IMR-90 (cell line): ENCODE measurements around the gene SELENOV. TPM values are rescaled to one million over a fixed set of nuclear protein-coding genes. Genes with fewer than 3 reads are reported as not detected.

Source experiments
- ATAC-seq: fragments of 200-7000 bp; cut with Tn5 transposase; 2 replicates; pipeline ENCODE4 v1.9.1; 2020; ENCODE audit warnings: low read depth, mild to moderate bottlenecking, moderate library complexity
- BruUV-seq: library from RNA; stranded (reverse); fragments of 400-500 nt; replicated peaks from 2 replicates; lab custom pipeline; 2021; lab: Mats Ljungman, UMichigan
- CTCF ChIA-PET: fragments of 300-600 bp; formaldehyde crosslinking; extraction: SDS; loops from one replicate; lab custom pipeline; 2021; ENCODE audit warnings: antibody characterized with exemption; lab: Yijun Ruan, JAX
- POLR2A ChIA-PET: fragments of 300-600 bp; sonication (Branson Sonifier 250); formaldehyde crosslinking; loops from one replicate; lab custom pipeline; 2022; ENCODE audit warnings: antibody characterized with exemption; ENCODE audit not compliant: unreplicated experiment; lab: Charles Lee
- DNase-seq: peaks from one replicate; pipeline ENCODE4 v3.0.0; 2013
- H2AFZ ChIP-seq: replicated peaks from 2 replicates; pipeline ENCODE3; 2013; ENCODE audit warnings: low read length, mild to moderate bottlenecking; ENCODE audit not compliant: poor library complexity
- H2AK5ac ChIP-seq: 2 replicates; pipeline ENCODE4 v1.6.1; 2013; ENCODE audit warnings: low read depth, low read length, inconsistent platforms
- H2AK9ac ChIP-seq: replicated peaks from 2 replicates; pipeline ENCODE3; 2013; ENCODE audit warnings: mild to moderate bottlenecking, low read depth, low read length, moderate library complexity; ENCODE audit not compliant: poor library complexity
- H2BK120ac ChIP-seq: 2 replicates; pipeline ENCODE4 v1.6.1; 2013; ENCODE audit warnings: low read depth, low read length, inconsistent platforms
- H2BK15ac ChIP-seq: 3 replicates; pipeline ENCODE4 v1.6.1; 2013; ENCODE audit warnings: low read depth, low read length, inconsistent platforms
- H2BK20ac ChIP-seq: 2 replicates; pipeline ENCODE4 v1.6.1; 2013; ENCODE audit warnings: low read depth, mild to moderate bottlenecking, inconsistent platforms, low read length, moderate library complexity
- H2BK5ac ChIP-seq: 2 replicates; pipeline ENCODE4 v1.6.1; 2013; ENCODE audit warnings: mild to moderate bottlenecking, low read depth, low read length, inconsistent platforms; ENCODE audit not compliant: poor library complexity, severe bottlenecking
- H3K14ac ChIP-seq: replicated peaks from 2 replicates; pipeline ENCODE4 v1.6.1; 2013; ENCODE audit warnings: low read depth, low read length, inconsistent platforms
- H3K18ac ChIP-seq: 2 replicates; pipeline ENCODE4 v1.6.1; 2013; ENCODE audit warnings: low read depth, low read length, control low read depth
- H3K23ac ChIP-seq: 2 replicates; pipeline ENCODE4 v1.6.1; 2013; ENCODE audit warnings: low read depth, low read length, inconsistent platforms
- H3K27ac ChIP-seq: 2 replicates; pipeline ENCODE4 v1.5.1; 2013; ENCODE audit warnings: mild to moderate bottlenecking, control low read depth, low read length; ENCODE audit not compliant: insufficient read depth
- H3K27me3 ChIP-seq: 2 replicates; pipeline ENCODE4 v1.6.1; 2013; ENCODE audit warnings: low read length; ENCODE audit not compliant: control insufficient read depth, insufficient read depth
- H3K36me3 ChIP-seq: 2 replicates; pipeline ENCODE4 v1.6.1; 2013; ENCODE audit warnings: low read length, mixed read lengths; ENCODE audit not compliant: control insufficient read depth, insufficient read depth
- H3K4ac ChIP-seq: 2 replicates; pipeline ENCODE4 v1.6.1; 2013; ENCODE audit warnings: low read depth, low read length, inconsistent platforms
- H3K4me1 ChIP-seq: 2 replicates; pipeline ENCODE4 v1.6.1; 2013; ENCODE audit warnings: low read length, mixed read lengths; ENCODE audit not compliant: control insufficient read depth, insufficient read depth
- H3K4me2 ChIP-seq: 2 replicates; pipeline ENCODE4 v1.6.1; 2013; ENCODE audit warnings: low read depth, mild to moderate bottlenecking, control low read depth, low read length, moderate library complexity
- H3K4me3 ChIP-seq: 2 replicates; pipeline ENCODE4 v1.5.1; 2013; ENCODE audit warnings: low read depth, mild to moderate bottlenecking, control low read depth, low read length, moderate library complexity; ENCODE audit not compliant: insufficient read depth
- H3K56ac ChIP-seq: 2 replicates; pipeline ENCODE4 v1.6.1; 2013; ENCODE audit warnings: low read length, inconsistent platforms; ENCODE audit not compliant: insufficient read depth; ENCODE audit errors: extremely low read depth
- H3K79me1 ChIP-seq, 2 experiments: 2 replicates each; pipeline ENCODE4 v1.6.1; 2013; ENCODE audit warnings: low read length in 2 of 2, inconsistent platforms in 1 of 2, low read depth in 1 of 2
- H3K9ac ChIP-seq: 2 replicates; pipeline ENCODE4 v1.6.1; 2013; ENCODE audit warnings: low read depth, low read length, control low read depth
- H3K9me1 ChIP-seq: 2 replicates; pipeline ENCODE4 v1.6.1; 2013; ENCODE audit warnings: low read length, inconsistent platforms; ENCODE audit not compliant: insufficient read depth
- H3K9me3 ChIP-seq: 2 replicates; pipeline ENCODE4 v1.6.1; 2013; ENCODE audit warnings: low read length; ENCODE audit not compliant: control insufficient read depth, insufficient read depth
- H4K20me1 ChIP-seq: 2 replicates; pipeline ENCODE4 v1.6.1; 2013; ENCODE audit warnings: low read length, inconsistent platforms; ENCODE audit not compliant: insufficient read depth
- H4K5ac ChIP-seq: 2 replicates; pipeline ENCODE4 v1.6.1; 2013; ENCODE audit warnings: mild to moderate bottlenecking, low read depth, low read length, control low read depth
- H4K8ac ChIP-seq, 2 experiments: 2 replicates each; pipeline ENCODE4 v1.6.1; 2013; ENCODE audit warnings: low read depth in 2 of 2, low read length in 2 of 2, control low read depth in 1 of 2, inconsistent platforms in 1 of 2
- H4K91ac ChIP-seq: 2 replicates; pipeline ENCODE4 v1.6.1; 2013; ENCODE audit warnings: low read depth, low read length, inconsistent platforms; ENCODE audit not compliant: insufficient read depth
- BHLHE40 ChIP-seq: fragments of 150-350 bp; IDR thresholded peaks from 2 replicates; pipeline ENCODE4 v1.6.1; 2016; ENCODE audit warnings: mild to moderate bottlenecking, low read depth, low read length
- CHD1 ChIP-seq: IDR thresholded peaks from 2 replicates; pipeline ENCODE4 v1.6.1; 2012; ENCODE audit warnings: low read depth, low read length, improper control_type of control experiment
- FOS ChIP-seq: fragments of 150-350 bp; IDR thresholded peaks from 2 replicates; pipeline ENCODE4 v1.6.1; 2016; ENCODE audit warnings: low read depth, low read length
- NFE2L2 ChIP-seq: fragments of 150-350 bp; IDR thresholded peaks from 2 replicates; pipeline ENCODE4 v1.6.1; 2016; ENCODE audit warnings: low read depth, mild to moderate bottlenecking, low read length
- WGBS, 2 experiments: methylation state at CpG; one replicate each; pipeline versions ENCODE4 v1.1.5 to v1.1.7; 2013; ENCODE audit warnings: missing lambda C conversion rate in 2 of 2; ENCODE audit not compliant: insufficient read length in 1 of 2; ENCODE audit errors: extremely low coverage in 2 of 2; 5-methylcytosine and 5-hydroxymethylcytosine counted together
- dilution Hi-C: fragments of 300-500 bp; cut with HindIII; formaldehyde crosslinking; loops from one replicate; pipeline ENCODE4 v1.14.3; 2018; ENCODE audit warnings: low sequenced_read_pairs; ENCODE audit not compliant: unreplicated experiment
- in situ Hi-C: fragments of 300-500 bp; cut with MboI; formaldehyde crosslinking; loops from 3 replicates; pipeline ENCODE4 v1.14.3; 2019; ENCODE audit warnings: low sequenced_read_pairs, inconsistent platforms, mixed read lengths
- intact Hi-C: fragments of 100-400 bp; cut with micrococcal nuclease; formaldehyde crosslinking; loops from 2 replicates; pipeline ENCODE4 v1.10.0; 2022
- polyA plus RNA-seq, 3 experiments: library from polyadenylated mRNA; depleted of rRNA; stranded (reverse); fragments of >200 nt; gene quantifications; 2 replicates each; pipeline ENCODE4 v1.2.3, GENCODE V29; 2012; ENCODE audit warnings: low replicate concordance in 1 of 3
- total RNA-seq: library from RNA; depleted of rRNA; stranded (reverse); fragments of >200 nt; gene quantifications from 2 replicates; pipeline ENCODE4 v1.2.3, GENCODE V29; 2012

The SELENOV gene
- total and polyA plus RNA-seq, 2 of the 4 experiments (the other 2 are of a cell fraction) = not detected

- no peak for DNase-seq
- H3K9ac ChIP-seq = peak overlapping the region; percentile 33; the same call in 1 of the 2 replicates
- H3K9me3 ChIP-seq = no peaks in the 10 kb centered on the region
- H2AFZ ChIP-seq = peak overlapping the region; percentile 97
- intact Hi-C loops = no loop called here
- H3K4me1 ChIP-seq = no peaks in the 10 kb centered on the region
- H3K14ac ChIP-seq = no peak overlapping the region; the same call in 1 of the 2 replicates
- peak overlapping the region; percentile 66 to 97; a peak in 3 of 4 replicates for H4K8ac ChIP-seq
- H3K4me2 ChIP-seq = peak overlapping the region; percentile 75
- in situ Hi-C loops = no loop called here
- no peak overlapping the region for H2BK20ac ChIP-seq
- no peaks in the 10 kb centered on the region for H4K20me1 ChIP-seq
- no peak for TF ChIP-seq CHD1
- no peak for TF ChIP-seq NFE2L2
- no peak for TF ChIP-seq FOS
- TF ChIP-seq BHLHE40 = no peak
- POLR2A ChIA-PET = no interaction called here
- no peak overlapping the region for H3K27ac ChIP-seq
- ATAC-seq = no peak
- H3K9me1 ChIP-seq = peaks cover 3% of the 10 kb centered on the region; the same call in 1 of the 2 replicates
- no TSS peak for BruUV-seq
- H2BK15ac ChIP-seq = no peak overlapping the region
- H2AK5ac ChIP-seq = peak overlapping the region; percentile 59
- WGBS, 2 experiments = 80% methylated on average over 2 of the region's 24 CpGs; no CpG with 5 or more reads in 1 of the 2 experiments
- H4K5ac ChIP-seq = no peak overlapping the region
- dilution Hi-C loops = no loop called here
- no peak overlapping the region for H3K56ac ChIP-seq
- no peaks in the 10 kb centered on the region for H3K36me3 ChIP-seq
- H3K79me1 ChIP-seq = no peaks in the 10 kb centered on the region
- H3K27me3 ChIP-seq = peaks cover 25% of the 10 kb centered on the region
- H2BK120ac ChIP-seq = no peak overlapping the region
- CTCF ChIA-PET = no interaction called here
- H2AK9ac ChIP-seq = peak overlapping the region; percentile 93
- peak overlapping the region; percentile 50; the same call in 1 of the 2 replicates for H3K4ac ChIP-seq
- H3K18ac ChIP-seq = no peak overlapping the region
- no peak overlapping the region for H4K91ac ChIP-seq
- H3K23ac ChIP-seq = 0 out of 2 replicates have a peak overlapping the region, but pooled peaks have one; percentile 85
- H2BK5ac ChIP-seq = no peak overlapping the region
- peak overlapping the region; percentile 65 for H3K4me3 ChIP-seq
These were observed 7.1 kb upstream of the SELENOV start for GRCh38 chr19:39507715-39508364.
